HTR-8/SVneo (cell line): ENCODE results near the gene MPL.

Source experiments
- DNase-seq: peaks from one replicate; pipeline ENCODE4 v3.0.0; 2011; ENCODE audit warnings: low spot score, mixed read lengths; ENCODE audit not compliant: insufficient read length
- FAIRE-seq: peaks from 2 replicates; lab custom pipeline; 2011; peaks lifted over from hg19 to GRCh38; lab: Jason Lieb, UNC

Gene MPL

GRCh38 chr1:43351421-43352350 lies 14.1 kb downstream of the MPL start:
- no peak for DNase-seq
- no peak for FAIRE-seq

GRCh38 chr1:43352351-43352705 lies 14.7 kb downstream of the MPL start:
- no peak for FAIRE-seq

GRCh38 chr1:43352881-43353280 lies 15.3 kb downstream of the MPL start:
- no peak for FAIRE-seq
- no peak for DNase-seq

More at GRCh38 chr1:43352351-43352705, 14.7 kb downstream of the MPL start:
- no peak for DNase-seq

GRCh38 chr1:43354471-43354870 lies 16.9 kb downstream of the MPL start:
- FAIRE-seq (no peak), DNase-seq (no peak)

- no peak for DNase-seq
- FAIRE-seq: no peak
Observed at GRCh38 chr1:43354936-43355335, 17.3 kb downstream of the MPL start.

GRCh38 chr1:43357251-43357650 lies 19.6 kb downstream of the MPL start:
- FAIRE-seq (no peak), DNase-seq (no peak)

- DNase-seq (peak; percentile 45), FAIRE-seq (no peak)
Observed at GRCh38 chr1:43358121-43358745, 20.6 kb downstream of the MPL start.

GRCh38 chr1:43358746-43359693 lies 21.4 kb downstream of the MPL start, which contains the start of gene CDC20:
CDC20 (plus strand) TSS chr1:43358981; CDS start chr1:43359216, 235 bp downstream.
- peak; percentile 33 for FAIRE-seq

GRCh38 chr1:43359696-43360095 lies 22.1 kb downstream of the MPL start:
- FAIRE-seq (no peak), DNase-seq (no peak)

More at GRCh38 chr1:43358746-43359693, 21.4 kb downstream of the MPL start, which contains the start of gene CDC20:
- DNase-seq: peak; percentile 87

- FAIRE-seq: no peak
- no peak for DNase-seq
Observed at GRCh38 chr1:43360616-43361015, 23.0 kb downstream of the MPL start.

GRCh38 chr1:43363283-43363934 lies 25.8 kb downstream of the MPL start:
- FAIRE-seq: no peak

GRCh38 chr1:43363935-43364525 lies 26.4 kb downstream of the MPL start:
- no peak for FAIRE-seq
- DNase-seq: no peak

More at GRCh38 chr1:43363283-43363934, 25.8 kb downstream of the MPL start:
- no peak for DNase-seq

GRCh38 chr1:43365678-43366077 lies 28.1 kb downstream of the MPL start:
- DNase-seq (no peak), FAIRE-seq (no peak)

- FAIRE-seq (no peak), DNase-seq (no peak)
Observed at GRCh38 chr1:43366179-43366578, 28.6 kb downstream of the MPL start.

GRCh38 chr1:43366601-43367025 lies 29.0 kb downstream of the MPL start:
- no peak for FAIRE-seq
- no peak for DNase-seq

- FAIRE-seq: peak; percentile 49
- peak; percentile 48 for DNase-seq
Observed at GRCh38 chr1:43367026-43367903, 29.6 kb downstream of the MPL start.

- peak; percentile 82 for DNase-seq
- FAIRE-seq: peak; percentile 55
Observed at GRCh38 chr1:43367904-43368645, 30.5 kb downstream of the MPL start, which contains the start of gene ELOVL1. ELOVL1 (minus strand) TSS chr1:43368011; CDS start chr1:43365609, 2,402 bp downstream.
